ENCODE results near the gene NEB. TPM values are rescaled to one million over a fixed set of nuclear protein-coding genes. Genes with fewer than 3 reads are reported as not detected.

The NEB gene
- total and polyA plus RNA-seq, 10 donors = 0.96 to 6.2 (median 2.4) TPM

- no peaks in the 10 kb centered on the region for H3K27me3 ChIP-seq (replicated peaks in 1 of 7)
- no peak overlapping the region for H3K4me3 ChIP-seq
- WGBS, 5 donors = 80 to 94% (median 90%) methylated on average over 9 of the region's 9 CpGs
- H3K9me3 ChIP-seq = no peaks in the 10 kb centered on the region
- H3K36me3 ChIP-seq = no peaks in the 10 kb centered on the region
- intact Hi-C loops (cut with DNase I; ENCODE audit: low total_unique reads) = no loop called here
- no peak overlapping the region for H3K27ac ChIP-seq
- TF ChIP-seq POLR2A (IDR thresholded peaks at IDR 0.05) = no peak
- no peak for TF ChIP-seq POLR2AphosphoS5 (IDR thresholded peaks at IDR 0.05)
- H3K4me1 ChIP-seq = no peaks in the 10 kb centered on the region
- DNase-seq = no peak
Observed at GRCh38 chr2:151670846-151671597, 63.3 kb downstream of the NEB start.

GRCh38 chr2:151670346-151670745 is 63.9 kb downstream of the NEB start:
- no peak for TF ChIP-seq POLR2AphosphoS5 (IDR thresholded peaks at IDR 0.05)
- no peak for TF ChIP-seq CTCF (IDR thresholded peaks at IDR 0.05 in 8 of 11, conservative IDR thresholded peaks at IDR 0.05 in 3 of 11)
- no peak for TF ChIP-seq POLR2A (IDR thresholded peaks at IDR 0.05)
- Histone ChIP-seq H3K27ac (no peak overlapping the region), H3K4me3 (no peak overlapping the region), H3K9me3 (no peaks in the 10 kb centered on the region), H3K36me3 (no peaks in the 10 kb centered on the region), H3K27me3 (replicated peaks in 1 of 7) (no peaks in the 10 kb centered on the region), H3K4me1 (no peaks in the 10 kb centered on the region)
- 69 to 85% (median 72%) methylated on average over 7 of the region's 7 CpGs for WGBS, 5 donors
- intact Hi-C loops (cut with DNase I; ENCODE audit: low total_unique reads) = no loop called here
- DNase-seq = no peak

- WGBS, 5 donors = 52 to 68% (median 58%) methylated on average over 6 of the region's 6 CpGs
Observed at GRCh38 chr2:151669585-151670081, 64.6 kb downstream of the NEB start.

GRCh38 chr2:151668737-151669136 is 65.5 kb downstream of the NEB start:
- no peak for DNase-seq
- WGBS, 5 donors = 95 to 96% (median 96%) methylated on average over 5 of the region's 5 CpGs
- Histone ChIP-seq H3K9me3 (no peaks in the 10 kb centered on the region), H3K27me3 (replicated peaks in 1 of 7) (no peaks in the 10 kb centered on the region), H3K4me3 (no peak overlapping the region), H3K4me1 (no peaks in the 10 kb centered on the region), H3K27ac (no peak overlapping the region), H3K36me3 (no peaks in the 10 kb centered on the region)
- intact Hi-C loops (cut with DNase I; ENCODE audit: low total_unique reads) = no loop called here
- no peak for TF ChIP-seq POLR2AphosphoS5 (IDR thresholded peaks at IDR 0.05)

More at GRCh38 chr2:151669585-151670081, 64.6 kb downstream of the NEB start:
- no peak for DNase-seq
- H3K4me3 ChIP-seq = no peak overlapping the region
- H3K36me3 ChIP-seq = no peaks in the 10 kb centered on the region
- no peak for TF ChIP-seq POLR2AphosphoS5 (IDR thresholded peaks at IDR 0.05)
- no peak for TF ChIP-seq POLR2A (IDR thresholded peaks at IDR 0.05)
- no peak for TF ChIP-seq CTCF (IDR thresholded peaks at IDR 0.05 in 8 of 11, conservative IDR thresholded peaks at IDR 0.05 in 3 of 11)
- H3K4me1 ChIP-seq = no peaks in the 10 kb centered on the region
- no peaks in the 10 kb centered on the region for H3K27me3 ChIP-seq (replicated peaks in 1 of 7)
- H3K9me3 ChIP-seq = no peaks in the 10 kb centered on the region
- intact Hi-C loops (cut with DNase I; ENCODE audit: low total_unique reads) = no loop called here
- H3K27ac ChIP-seq = no peak overlapping the region

- Histone ChIP-seq H3K4me1 (no peaks in the 10 kb centered on the region), H3K27ac (no peak overlapping the region), H3K9me3 (no peaks in the 10 kb centered on the region), H3K27me3 (replicated peaks in 1 of 7) (no peaks in the 10 kb centered on the region), H3K4me3 (no peak overlapping the region), H3K36me3 (no peaks in the 10 kb centered on the region)
- TF ChIP-seq POLR2A (IDR thresholded peaks at IDR 0.05) (no peak), POLR2AphosphoS5 (IDR thresholded peaks at IDR 0.05) (no peak), CTCF (IDR thresholded peaks at IDR 0.05 in 8 of 11, conservative IDR thresholded peaks at IDR 0.05 in 3 of 11) (no peak)
- intact Hi-C loops (cut with DNase I; ENCODE audit: low total_unique reads) = no loop called here
- no peak for DNase-seq
- WGBS, 5 donors = 88 to 98% (median 90%) methylated on average over 3 of the region's 3 CpGs
Observed at GRCh38 chr2:151665959-151666358, 68.3 kb downstream of the NEB start.

Measured in spleen (tissue), 11 donors.